ENCODE measurements around the gene MTF2.

Gene MTF2

DNA sequence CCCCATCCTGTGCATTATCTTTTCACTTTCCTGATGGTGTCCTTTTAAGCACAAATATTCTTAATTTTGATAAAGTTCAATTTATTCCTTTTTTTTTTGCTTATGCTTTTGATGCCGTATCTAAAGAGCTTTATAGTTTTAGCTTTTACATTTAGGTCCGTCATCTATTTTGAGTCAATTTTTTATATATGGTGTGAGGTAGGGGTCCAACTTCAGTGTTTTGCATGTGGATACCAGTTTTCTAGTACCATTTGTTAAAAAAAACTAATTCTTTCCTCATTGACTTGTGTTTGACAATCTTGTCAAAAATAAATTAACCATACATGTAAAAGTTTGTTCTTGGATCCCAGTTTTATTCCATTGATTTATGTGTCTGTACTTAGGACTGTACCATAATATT lies 4.9 kb downstream of the MTF2 start:
- DNase-seq (ENCODE audit: low spot score): no peak

DNA sequence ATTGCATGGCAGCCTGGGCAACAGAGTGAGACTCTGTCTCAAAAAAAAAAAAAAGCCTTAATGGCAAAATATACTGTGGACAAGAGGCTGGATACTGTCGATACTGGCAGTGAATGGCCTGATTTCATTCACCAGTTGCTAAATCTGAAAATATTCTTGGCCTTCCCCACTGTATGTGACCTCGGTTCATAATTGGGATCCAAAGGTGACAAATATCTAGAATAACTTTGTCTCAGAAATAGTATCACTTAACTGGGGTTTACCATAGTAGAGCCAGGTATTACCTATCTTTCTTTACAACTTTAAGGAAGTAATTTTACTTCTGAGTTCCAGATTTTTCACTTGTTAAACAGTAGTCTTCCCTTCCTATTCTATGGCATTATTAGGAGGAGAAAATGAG lies 8.4 kb downstream of the MTF2 start:
- no peak for DNase-seq (ENCODE audit: low spot score)

DNA sequence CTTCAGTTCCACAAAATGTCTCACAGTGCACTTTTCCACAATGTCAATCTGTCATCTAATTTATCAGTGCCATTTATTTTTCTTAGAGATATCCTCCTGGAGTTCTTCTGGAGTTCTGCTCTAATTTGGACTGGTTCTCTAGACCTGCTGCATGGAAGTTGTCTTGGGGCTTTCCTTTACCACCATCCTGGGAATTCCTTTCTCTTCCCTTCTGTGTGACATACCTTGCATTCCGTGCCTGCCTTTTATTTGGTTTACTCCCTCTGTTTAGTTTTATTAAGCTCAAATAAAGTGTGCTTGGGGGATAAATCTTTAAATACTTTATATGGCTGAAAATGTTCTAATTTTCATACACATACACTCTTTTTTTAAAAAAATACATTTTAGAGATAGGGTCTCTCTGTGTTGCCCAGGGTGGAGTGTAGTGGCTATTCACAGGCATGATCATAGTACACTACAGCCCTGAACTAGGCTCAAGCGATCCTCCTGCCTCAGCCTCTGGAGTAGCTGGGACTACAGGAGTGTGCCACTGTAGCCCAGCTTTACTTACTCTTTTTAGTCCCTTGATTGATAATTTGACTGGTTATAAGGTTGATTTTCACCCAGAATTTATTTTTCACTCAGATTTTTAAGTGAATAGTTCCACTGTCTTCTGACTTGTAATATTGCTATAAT lies 14.4 kb downstream of the MTF2 start:
- DNase-seq (ENCODE audit: low spot score): no peak

DNA sequence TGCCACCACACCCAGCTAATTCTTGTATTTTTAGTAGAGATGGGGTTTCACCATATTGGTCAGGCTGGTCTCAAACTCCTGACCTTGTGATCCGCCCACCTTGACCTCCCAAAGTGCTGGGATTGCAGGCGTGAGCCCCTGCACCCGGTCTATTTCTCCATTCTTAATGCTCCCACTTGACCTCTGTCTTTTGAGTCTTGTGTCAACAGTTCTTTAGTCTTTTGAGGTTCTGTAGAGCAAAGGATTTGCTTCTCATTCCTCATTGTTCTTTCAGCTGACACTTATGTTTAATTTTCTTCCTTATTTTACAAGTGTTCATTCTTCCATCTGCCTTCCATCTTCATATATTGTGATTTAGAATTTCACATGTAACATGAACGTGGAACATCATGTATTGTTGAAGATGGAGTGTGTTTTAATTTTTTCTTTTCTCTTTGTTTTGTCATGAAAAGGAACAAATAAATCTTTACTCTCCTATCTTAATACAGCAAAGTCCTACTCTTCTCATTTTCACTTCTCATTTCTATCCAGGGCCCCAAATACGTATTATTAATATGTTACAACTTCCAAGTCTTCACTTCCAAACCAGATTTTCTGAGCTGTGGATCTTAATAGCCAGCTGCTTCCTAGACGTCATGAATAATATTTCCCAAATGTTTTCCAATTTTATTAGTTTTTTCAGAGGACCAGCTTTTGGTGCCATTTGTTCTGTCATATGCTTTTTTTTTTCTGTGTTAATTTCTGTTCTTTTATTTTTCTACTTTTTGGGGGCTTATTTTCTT lies 16.9 kb downstream of the MTF2 start:
- no peak for DNase-seq (ENCODE audit: low spot score)

DNA sequence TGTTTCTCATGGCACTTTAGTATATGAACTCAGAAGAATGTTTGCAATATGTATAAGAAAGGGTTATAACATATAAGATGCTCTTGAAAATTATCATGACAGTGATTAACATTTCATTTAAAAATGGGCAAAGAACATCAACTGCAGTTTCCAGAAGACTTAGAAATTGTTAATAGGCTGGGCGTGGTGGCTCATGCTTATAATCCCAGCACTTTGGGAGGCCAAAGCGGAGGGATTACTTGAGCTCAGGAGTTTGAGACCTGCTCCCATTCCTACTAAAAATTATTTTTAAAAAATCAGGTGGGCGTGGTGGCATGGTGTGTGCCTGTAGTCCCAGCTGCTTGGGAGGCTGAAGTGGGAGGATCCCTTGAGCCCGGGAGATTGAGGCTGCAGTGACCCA lies 23.1 kb downstream of the MTF2 start:
- no peak for DNase-seq (ENCODE audit: low spot score)

DNA sequence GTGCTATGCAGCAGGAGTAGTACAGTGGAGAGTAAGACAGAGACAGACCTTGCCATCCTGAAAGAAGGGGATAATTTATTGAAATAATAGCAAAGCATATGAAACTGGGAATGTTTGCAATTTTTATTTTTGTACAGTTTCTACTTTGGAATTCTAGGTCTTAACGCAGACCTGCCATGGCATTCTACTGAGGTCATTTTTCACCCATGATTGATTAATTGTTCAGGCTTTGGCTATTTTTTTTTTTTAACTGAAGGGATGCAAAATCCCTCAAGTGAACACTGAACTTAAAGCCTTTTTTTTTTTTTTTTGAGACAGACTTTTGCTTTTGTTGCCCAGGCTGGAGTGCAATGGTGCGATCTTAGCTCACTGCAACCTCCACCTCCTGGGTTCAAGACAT lies 27.1 kb downstream of the MTF2 start:
- no peak for DNase-seq (ENCODE audit: low spot score)

DNA sequence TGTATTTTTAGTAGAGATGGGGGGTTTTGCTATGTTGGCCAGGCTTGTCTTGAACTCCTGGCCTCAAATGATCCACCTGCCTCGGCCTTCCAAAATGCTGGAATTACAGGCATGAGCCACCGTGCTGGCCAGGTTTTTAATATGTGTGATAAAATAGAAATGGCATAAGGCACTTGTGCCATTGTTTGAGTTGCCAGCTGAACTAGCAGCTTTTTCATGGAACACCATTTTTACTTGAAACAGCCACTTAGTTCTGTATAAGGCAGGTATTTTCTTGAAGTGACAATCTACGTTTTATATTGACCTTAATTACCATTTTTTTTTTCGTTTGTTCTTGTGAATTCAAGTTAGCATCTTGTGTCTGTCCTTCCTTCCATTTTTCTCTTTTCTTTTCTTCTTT lies 28.3 kb downstream of the MTF2 start:
- no peak for DNase-seq (ENCODE audit: low spot score)

DNA sequence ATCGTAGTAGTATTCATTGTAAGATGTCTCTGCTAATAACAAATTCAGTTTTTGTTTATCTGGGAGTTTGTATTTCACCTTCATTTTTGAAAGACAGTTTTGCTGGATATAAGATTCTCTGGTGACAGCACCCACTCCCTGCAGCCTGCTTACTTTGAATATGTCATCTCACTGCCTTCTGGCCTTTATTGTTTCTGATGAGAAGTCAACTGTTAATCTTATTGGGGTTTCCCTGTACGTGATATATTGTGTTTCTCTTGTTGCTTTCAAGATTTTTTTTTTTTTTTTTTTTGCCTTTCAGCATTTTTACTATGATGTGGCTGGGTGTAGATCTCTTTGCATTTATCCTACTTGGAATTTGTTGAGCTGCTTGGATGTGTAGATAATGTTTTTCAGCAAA lies 29.3 kb downstream of the MTF2 start:
- DNase-seq (ENCODE audit: low spot score): no peak

DNA sequence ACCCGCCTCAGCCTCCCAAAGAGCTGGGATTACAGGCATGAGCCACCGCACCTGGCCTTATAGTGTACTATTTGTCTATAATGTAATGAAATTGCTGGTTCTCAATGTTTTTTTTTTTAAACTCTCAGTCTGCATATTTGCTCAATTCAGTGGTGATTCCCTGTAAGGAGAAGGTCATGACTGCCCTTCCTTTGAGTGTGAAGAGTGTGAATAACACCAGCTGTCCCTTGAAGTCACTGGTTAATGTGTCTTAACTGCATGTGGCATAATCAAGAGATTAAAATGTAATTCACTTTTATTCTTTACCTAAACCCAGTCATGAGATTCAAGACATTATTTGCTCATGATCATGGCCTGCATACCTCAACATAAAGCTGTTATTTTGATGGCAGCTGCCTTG lies 30.5 kb downstream of the MTF2 start:
- no peak for DNase-seq (ENCODE audit: low spot score)

DNA sequence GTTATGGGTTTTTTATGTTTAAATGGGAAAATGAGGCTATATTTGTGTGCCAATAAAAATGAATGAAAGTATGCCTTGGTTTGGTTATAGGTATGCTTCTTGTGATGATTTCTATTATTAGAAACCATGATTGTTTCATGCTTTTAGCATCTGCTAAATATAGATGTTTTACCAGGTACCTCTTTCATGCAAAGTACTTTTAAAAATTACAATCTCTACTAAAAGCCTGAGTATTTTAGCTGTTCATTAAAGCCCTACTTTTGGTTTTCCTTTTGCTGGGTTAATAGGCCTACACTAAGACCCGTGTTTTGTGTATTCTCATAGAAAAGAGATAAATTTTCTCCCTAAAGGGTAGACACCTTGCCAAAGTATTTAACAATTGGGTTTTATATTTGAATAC lies 32.0 kb downstream of the MTF2 start:
- DNase-seq (ENCODE audit: low spot score): no peak

DNA sequence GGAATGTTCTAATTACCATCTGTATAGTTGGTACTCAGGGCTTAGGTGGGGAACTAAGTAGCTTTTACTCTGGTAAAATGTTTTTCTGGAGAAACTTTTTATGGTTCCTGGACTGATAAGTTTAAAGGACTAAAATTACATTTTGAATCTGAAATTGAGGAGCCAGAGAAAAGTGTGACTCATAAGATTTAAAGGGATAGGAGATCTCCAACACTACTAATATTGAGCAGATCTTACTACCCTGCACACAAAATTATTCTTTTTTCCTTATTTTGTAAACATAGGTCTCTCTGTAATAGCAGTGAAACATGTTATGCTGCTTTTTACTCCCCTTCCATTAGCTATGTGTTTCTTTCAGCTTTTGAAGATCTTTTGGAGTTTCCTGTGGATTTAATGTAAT lies 32.5 kb downstream of the MTF2 start:
- DNase-seq (ENCODE audit: low spot score): no peak

DNA sequence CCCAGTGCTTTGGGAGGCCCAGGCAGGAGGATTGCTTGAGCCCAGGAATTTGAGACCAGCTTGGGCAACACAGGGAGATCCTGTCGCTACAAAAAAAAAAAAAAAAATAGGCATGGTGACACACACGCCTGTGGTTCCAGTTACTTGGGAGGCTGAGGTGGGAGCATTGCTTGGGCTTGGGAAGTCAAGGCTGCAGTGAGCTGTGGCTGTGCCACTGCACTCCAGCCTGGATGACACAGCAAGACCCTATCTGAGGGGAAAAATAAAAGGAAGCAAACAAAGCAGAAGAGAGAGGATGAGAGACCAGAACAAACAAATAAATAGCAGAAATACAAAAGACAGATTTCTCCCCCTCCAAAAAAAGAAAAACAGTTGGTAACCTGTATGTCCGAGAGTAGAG lies 34.0 kb downstream of the MTF2 start:
- DNase-seq (ENCODE audit: low spot score): no peak

DNA sequence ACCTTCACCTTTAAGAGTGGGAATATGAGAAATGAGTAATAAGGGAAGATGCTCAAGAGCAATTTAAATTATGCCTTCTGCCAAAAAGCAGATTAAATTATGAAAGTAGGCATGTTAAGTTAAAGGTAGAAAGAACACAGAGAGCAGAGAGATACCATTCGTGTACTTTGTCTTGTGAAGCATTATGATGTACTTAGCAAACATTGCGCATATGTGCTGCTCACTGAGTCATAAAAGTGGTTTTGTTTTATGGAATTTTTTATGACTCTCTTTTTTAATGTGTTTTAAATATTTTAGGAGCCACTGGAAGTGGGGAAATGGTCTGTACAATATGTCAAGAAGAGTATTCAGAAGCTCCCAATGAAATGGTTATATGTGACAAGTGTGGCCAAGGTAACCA lies 35.3 kb downstream of the MTF2 start:
- DNase-seq (ENCODE audit: low spot score): peak; percentile 15

DNA sequence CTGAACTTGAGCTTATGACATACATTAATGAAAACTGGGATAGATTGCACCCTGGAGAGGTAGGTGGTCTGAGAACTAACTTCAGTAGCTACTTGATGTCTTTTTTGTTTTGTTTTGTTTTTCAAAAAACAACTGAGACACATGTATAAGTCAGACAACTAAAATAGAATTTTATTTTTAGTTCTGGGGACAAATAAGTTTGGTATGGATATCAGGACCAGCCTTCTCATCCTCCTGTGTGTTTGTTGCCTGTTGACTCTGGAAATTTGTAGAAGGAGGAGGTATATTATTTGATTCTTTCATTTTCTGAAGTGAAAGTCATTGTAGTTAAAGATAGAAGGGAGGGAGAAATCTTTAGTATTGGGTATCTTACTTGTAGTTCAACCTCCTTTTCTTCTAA lies 41.5 kb downstream of the MTF2 start:
- DNase-seq (ENCODE audit: low spot score): no peak

DNA sequence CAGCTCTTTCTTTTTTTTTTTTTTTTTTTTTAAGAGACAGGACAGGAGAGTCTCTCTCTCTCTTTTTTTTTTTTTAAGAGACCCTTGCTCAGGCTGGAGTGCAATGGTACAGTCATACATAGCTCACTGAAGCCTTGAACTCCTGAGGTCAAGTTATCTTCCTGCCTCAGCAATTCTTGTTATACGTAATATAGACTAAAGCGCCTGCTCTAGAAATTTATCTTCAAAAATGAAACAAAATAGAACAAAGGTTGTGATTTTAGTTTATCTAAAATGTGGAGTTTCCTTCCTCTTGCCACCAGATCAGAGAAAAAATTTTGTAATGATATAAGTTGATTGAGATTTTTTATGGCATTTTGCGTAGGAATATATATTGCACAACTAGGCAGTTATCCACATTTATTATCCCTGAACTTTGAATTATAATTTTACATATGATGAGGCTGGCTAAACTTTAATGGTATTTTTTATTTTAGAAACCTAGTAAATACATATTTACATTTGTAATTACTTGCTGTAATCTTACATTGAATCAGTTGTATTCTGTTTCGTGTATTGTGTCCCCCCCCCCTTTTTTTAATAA lies 44.2 kb downstream of the MTF2 start:
- DNase-seq (ENCODE audit: low spot score): no peak

DNA sequence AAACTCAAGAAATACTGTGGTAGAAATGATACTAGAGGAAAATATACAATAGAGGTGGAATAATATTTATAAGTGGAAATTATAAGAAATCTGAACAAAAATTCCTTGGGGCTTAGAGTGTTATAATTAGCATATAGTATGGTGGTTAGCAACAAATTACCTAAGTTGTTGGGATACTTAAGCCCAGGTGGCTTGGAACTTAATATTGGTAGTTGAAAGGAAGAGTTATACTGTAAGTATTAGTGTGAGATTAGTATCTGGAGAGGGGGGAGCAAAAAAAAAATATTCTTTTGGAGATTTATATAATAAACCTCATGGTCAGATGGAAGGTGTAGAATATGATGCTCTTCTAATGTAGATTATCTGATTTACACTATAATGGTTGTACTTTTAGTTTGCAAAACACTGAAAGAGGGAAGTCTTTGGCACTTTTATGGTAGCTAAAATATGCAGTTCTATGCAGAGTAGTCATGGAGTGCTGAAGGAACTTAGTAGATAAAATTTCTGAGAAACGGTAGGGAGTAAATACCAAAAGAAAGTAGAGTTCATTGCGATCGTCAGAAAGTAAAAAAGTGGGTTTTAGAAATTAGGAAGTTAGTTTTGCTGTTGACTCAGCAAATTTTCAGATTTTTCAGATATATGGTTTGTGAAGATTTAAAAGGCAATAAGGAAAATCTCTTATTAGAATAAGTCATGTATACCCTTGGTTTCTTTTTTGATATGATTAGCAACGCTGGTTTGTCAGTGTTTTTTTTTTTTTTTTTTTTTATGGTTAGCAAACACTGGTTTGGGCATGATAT lies 45.7 kb downstream of the MTF2 start:
- no peak for DNase-seq (ENCODE audit: low spot score)

DNA sequence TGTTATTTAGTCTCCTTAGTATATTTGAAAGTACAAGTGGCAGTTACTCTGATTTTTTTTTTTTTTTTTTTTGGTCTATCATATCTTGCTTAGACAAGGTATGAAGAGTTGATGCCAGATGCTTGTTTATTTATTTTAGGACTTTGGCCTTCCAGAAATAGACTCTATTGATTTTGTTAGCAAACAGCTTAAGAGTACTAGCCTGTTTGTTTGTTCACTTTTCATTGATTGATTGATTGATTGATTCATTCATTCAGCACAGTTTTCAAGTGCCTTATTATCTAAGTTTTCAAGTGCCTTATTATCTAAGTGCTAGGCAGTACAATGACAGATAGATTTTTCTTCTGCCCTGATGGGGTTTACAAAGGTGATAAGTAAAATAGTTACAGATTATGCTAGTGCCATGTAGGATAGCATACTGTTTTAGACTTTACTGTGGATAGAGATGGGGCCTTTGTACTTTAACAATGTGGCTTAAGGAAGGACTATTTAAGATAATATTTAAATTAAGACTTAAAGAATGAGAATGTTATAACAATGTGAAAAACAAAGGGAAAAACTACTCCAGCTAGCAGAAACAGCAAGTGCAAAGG lies 50.5 kb downstream of the MTF2 start:
- no peak for DNase-seq (ENCODE audit: low spot score)

DNA sequence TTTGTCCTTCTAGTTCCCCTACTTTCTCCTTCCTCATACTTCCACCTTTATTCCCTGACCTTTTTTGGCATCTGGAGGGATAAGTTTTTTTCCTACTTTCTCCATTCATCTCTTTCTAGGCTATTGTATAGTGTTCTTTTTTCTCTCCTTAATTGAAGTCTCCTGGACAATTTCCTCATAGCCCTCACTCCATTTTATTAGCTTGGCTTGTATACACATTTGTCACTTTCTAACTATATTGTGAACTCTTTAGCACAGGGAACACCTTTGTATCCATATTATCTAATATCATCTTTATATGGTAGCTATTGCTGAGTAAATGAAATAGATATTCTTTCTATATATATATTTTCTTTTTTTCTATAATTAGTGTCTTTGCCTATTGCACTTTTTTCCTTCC lies 53.6 kb downstream of the MTF2 start:
- DNase-seq (ENCODE audit: low spot score): no peak

DNA sequence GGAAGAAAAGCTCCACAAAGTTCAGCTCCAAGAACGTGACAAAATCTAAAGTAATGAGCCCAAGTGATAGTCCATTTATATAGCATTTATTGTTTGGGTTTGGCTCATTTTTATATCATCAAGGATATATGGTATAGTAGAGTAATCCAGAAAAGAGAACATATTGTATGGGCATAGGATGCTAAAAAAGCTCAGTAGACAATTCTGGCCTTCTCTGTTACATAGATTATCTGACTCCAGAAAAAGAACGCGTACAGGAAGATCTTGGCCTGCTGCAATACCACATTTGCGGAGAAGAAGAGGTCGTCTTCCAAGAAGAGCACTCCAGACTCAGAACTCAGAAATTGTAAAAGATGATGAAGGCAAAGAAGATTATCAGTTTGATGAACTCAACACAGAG lies 57.4 kb downstream of the MTF2 start:
- no peak for DNase-seq (ENCODE audit: low spot score)

DNA sequence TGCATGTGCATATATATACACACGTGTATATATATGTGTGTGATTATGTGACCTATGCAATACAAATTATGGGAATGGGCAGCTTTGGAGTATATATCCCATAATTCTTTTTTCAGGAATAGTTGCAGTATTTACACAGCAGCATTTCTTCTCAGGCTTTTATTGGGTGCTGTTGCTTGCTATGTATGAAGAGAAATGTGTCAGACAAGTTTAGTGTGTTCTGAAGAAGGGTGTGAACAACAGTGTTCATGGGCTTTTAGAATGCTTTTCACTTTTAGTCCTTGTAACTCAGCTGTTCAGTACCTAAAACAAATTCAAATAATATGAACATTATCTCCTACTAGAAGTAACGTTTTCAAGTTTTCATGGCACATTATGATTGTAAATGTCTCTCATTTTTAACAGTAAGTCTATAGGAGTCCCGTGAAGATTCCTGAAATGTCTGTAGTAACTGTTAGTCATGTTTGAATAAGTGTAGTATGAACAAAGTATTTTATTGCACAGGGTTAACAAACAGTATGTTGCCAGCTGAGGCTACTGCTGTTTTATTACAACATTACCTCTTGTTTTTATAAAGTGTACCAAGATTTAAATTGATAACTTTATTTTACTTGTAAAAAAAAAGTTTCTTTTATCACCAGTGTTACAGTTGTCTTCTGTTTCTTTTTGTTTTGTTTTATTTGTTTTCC lies 58.7 kb downstream of the MTF2 start:
- no peak for DNase-seq (ENCODE audit: low spot score)

DNA sequence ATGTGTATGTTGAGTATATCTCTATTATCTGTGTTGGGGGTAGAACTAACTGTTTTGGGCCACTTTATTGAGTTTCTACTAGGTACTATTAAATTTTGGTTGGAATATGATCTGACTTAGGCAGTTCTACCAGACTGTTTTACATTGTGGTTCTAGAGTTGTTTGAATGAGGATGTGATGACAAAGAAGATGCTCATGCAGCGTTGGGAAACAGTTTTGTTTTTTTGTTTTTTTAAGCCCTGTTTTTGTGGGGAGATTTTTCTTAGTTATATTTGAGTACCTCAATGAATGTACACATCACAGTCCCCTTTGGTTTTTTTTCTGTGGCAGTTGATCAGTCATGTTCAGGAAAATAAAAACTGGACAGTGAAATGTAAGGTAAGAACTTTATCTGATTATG lies 61.0 kb downstream of the MTF2 start:
- no peak for DNase-seq (ENCODE audit: low spot score)

DNA sequence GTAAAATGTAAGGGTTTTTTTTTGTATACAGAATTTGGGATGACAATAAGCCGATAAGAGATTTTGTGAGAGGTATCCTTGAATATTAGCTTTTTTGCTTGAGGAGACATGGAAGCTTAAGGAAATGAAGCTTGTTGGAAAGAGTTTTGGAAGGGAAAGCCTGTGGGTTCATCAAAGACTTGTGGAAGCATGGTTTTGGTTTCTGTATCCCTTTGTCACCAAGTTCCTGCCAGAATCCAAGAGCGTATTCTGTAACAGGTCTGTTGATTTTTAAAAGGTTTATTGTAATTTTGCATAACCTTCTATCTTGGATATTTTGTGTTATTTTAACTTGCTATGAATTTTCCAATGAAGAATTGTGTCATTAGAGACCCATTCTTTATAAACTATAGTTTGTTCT lies 63.1 kb downstream of the MTF2 start:
- no peak for DNase-seq (ENCODE audit: low spot score)
